Stimulated activated CD8-positive, alpha-beta memory T cell treated with anti-CD3 and anti-CD28 coated beads, Interleukin-4, amount 100 ng/mL, for 48 hours (primary cell): ENCODE results near the gene ITGB2.
A peak's percentile ranks its signal among the peaks of the same experiment; 100 is the strongest.
"Not testable (repeated sequence)": the region's sequence is repeated elsewhere in the genome, so short reads cannot be mapped to it uniquely, and the experiment has no call there.

Experiments used
- DNase-seq: peaks from one replicate; pipeline ENCODE4 v3.0.0-alpha.2; 2020

ITGB2 gene

DNA sequence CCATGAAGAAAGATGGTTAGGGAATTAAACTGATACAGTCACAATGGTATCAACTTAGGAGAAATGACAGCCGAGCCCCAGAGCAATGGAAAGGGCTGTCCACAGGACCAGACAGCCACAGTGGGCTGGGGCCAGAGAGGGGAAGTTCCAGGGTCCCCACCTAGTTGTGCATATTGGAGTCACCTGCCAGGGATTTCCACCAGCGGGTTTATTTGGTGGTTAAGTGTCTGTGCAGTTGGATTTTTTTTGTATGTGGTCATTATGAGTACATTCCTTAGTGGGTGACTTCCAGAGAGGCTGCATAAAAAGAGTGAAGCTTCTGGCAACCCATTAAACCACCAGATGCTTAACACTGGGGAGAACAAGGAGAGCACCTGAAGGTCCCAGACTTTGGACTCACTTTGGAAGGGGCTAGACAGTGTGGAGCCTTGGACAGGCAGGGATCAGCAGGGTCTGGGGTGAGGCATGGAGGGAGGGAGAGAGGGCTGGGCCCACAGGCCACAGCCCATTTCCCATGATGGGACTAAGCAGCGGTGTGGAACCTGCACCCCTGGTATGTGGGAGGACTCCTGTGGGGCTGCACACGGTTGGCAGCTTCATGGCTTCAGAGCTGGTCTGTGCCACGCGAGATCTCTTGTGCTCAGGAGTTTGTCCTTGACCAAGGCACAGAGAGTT, 39.4 kb downstream of the ITGB2 start:
- DNase-seq, result no peak

- DNase-seq, result no peak
Measured at GRCh38 chr21:44880405-44881197, 40.1 kb downstream of the ITGB2 start.

DNA sequence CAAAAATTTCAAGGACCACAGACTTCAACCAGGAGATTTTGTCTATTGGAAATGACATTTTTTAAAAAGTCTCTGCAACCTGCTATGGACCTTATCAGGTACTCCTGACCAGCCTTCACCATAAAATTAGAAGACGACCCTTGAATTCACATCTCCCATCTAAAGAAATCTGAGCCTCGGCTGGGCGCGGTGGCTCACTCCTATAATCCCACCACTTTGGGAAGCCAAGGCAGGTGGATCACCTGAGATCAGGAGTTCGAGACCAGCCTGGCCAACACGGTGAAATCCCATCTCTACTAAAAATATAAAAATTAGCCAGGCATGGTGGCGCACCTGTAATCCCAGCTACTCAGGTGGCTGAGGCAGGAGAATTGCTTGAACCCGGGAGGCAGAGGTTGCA, 41.5 kb downstream of the ITGB2 start:
- not testable (repeated sequence) for DNase-seq

DNA sequence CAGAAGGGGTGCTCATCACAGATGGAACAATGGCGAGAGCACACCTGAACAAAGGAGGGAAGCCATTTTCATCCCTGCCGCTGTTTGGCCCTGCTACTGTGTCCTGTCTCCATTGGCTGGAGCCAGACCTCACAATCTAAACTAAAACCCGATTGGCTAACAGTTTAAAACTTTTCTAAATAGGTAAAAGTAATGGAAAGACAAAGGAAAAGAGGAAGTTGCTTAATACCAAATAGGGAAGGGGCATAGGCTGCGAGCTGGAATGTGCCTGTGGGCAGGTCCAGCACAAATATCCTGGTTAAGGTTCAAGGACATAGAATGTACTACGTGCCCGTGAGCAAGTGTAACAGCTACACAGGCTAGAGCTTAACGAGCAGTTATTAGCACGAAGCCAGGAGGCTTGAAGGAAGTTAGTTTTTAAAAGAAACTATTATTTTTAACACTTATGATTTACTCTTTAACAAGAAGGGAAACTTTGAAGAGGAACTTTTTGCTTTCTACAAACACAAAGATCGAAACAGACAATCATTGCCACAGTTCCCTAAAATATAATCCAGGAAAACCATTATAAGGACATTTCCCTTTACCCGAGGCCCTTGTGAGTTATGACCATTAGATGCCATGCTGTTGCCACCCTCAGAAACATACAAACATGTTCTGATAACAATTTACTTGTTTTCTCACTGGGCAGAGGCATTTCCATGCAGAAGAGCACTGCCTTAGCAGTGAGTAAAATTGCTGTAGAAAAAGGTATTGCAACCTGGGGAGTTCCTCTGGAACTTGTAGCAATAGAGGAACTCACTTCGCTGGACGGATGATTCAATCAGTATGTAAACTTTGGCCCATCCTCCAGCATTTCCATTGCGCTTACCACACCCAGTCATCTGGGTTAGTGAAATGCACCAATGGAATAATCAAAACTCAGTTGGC, 42.4 kb downstream of the ITGB2 start:
- DNase-seq, result no peak

DNA sequence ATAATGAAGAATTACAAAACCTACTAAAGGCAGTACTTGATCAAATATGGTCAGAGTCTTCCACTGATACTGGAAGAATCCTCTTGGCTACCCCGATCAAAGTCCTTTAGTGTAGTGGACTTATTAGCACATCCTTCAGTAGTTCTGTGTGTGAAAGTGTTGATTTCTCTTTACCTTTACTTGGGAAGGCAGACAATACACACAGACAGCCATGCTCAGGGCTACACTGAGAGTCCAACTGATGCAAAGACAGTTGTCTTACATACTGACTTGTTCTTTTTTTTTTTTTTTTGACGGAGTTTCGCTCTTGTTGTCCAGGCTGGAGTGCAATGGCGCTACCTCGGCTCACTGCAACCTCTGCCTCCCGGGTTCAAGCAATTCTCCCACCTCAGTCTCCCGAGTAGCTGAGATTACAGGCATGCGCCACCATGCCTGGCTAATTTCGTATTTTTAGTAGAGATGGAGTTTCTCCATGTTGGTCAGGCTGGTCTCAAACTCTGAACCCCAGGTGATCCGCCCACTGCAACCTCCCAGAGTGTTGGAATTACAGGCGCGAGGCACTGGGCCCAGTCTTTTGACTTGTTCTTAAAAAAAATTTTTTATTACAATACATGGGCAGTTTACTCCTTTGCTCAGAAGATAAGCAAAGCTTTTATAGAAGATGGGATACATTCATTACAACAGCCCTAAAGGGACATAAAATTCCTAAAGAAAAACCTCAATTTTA, 43.7 kb downstream of the ITGB2 start:
- no peak for DNase-seq

DNA sequence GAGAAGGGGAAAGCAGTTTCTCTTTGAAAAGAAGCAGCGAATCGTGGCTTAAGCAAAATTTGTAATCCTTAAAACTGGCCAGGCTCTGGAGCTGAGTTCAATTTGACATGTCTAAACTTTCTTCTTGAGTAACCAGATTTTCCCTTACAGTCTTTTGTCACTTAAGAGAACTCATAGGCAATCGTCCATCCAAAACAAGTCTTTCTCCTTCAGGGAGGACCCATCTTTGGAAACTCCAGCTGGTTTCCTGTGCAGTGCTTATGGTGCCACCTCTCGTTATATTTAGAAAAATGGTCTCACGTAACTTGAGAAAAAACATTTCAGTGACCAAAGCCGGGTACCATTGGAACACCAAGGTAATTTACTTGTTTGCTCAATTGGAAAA, 45.4 kb downstream of the ITGB2 start:
- DNase-seq, result no peak

DNA sequence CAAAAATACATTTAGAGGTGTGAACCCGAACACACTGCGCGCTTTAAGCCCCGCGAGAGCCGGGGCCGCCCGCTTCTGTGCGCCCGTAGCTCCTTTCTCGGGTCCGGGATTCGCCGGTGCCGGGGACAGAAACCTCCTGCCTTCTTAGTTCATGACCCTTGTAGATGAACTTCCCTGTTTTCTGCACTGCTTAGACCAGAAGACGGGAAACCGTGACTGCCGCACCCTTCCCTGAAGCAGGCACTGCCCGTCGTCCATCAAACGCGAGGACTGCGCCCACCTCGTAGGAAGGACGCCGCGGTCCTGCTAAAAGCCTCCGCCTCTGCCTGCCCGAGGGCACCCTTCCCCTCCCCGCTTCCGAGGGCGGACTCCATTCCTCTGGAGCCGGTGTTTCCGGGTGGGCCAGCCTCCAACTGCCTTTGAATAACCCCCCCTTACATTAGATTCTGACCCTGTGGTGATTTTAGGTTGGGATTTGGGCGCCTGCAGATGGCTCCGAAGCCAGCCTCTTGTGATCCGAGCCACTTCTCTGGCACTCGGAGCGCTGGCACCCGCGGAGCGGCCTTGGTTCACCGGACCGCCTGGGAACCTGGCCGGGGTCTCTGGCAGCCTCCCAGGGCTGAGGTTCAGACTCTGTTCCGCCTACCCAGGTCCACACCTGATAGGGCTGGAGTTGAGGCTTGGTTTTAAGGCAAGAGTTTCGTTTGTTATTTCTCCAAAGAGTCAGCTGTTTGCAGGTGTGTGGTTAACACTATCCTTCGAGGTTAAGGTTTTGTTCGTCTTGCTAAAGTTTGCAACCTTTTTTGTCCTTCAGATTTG, 46.0 kb downstream of the ITGB2 start:
- DNase-seq, result peak; percentile 64

- DNase-seq, result no peak
Measured at GRCh38 chr21:44874240-44874496, 46.5 kb downstream of the ITGB2 start.

DNA sequence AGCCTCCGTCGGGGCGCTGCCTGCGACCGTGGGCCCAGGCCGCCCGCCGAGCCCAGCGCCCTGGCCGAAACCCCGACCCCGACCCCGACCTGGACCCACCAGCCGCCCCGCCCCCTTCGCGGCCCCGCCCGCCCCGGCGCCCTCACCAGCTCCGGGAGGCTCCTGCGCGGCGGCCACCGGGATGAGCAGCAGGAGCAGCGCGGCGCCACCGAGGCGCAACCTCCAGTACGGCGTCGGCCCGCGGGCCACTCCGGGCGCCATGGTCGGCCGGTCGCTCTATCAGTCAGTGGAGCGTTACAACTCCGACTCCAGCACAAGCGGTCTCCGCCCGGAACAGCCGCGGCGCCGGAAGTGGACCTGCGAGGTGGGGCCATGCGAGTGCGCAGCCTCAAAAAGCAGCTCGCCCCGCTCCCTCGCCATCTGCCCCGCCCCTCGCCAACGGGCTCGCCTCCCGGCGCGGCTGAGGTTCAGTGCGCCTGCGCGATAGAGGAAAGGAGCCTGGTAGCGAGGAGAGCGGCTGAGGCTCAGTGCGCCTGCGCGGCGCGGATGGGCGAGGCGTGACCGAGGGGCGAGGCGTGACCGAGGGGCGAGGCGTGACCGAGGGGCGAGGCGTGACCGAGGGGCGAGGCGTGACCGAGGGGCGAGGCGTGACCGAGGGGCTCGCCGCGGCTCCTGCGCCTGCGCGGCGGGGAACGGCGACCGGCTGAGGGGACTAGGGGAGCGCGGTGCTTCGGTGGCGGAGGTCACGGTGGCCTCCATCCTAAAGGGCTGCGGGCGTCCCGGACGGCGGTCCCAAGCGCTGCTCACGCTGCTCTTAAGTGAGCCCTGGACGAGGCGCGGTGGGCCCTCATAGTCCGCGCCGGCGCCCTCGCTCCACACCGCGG, 47.1 kb downstream of the ITGB2 start, which contains the start of gene PTTG1IP:
TSS of gene PTTG1IP (minus strand) at position 335 of the 884 bp plus-strand sequence. CDS start at position 261, 74 bp downstream.
- DNase-seq, result peak; percentile 99

- no peak for DNase-seq
Measured at GRCh38 chr21:44872649-44873355, 47.9 kb downstream of the ITGB2 start.

- DNase-seq, result no peak
Measured at GRCh38 chr21:44872323-44872648, 48.4 kb downstream of the ITGB2 start.

- no peak for DNase-seq
Measured at GRCh38 chr21:44871576-44872269, 49.0 kb downstream of the ITGB2 start.

- DNase-seq, result no peak
Measured at GRCh38 chr21:44870748-44871495, 49.8 kb downstream of the ITGB2 start.

GRCh38 chr21:44869781-44870747, 50.6 kb downstream of the ITGB2 start:
- no peak for DNase-seq

- no peak for DNase-seq
Measured at GRCh38 chr21:44868707-44869106, 52.0 kb downstream of the ITGB2 start.

GRCh38 chr21:44867999-44868700, 52.5 kb downstream of the ITGB2 start:
- DNase-seq, result peak; percentile 59

GRCh38 chr21:44867464-44867863, 53.2 kb downstream of the ITGB2 start:
- DNase-seq, result no peak
